HG03432 (cell line): ENCODE measurements around the gene PSMG2.
"Not testable (repeated sequence)": the region's sequence is repeated elsewhere in the genome, so short reads cannot be mapped to it uniquely, and the experiment has no call there.

Experiments used
- ATAC-seq: cut with Tn5 transposase; IDR thresholded peaks from one replicate; pipeline ENCODE4 v1.9.1; 2021; ENCODE audit warnings: mild to moderate bottlenecking, moderate library complexity; ENCODE audit not compliant: unreplicated experiment

The PSMG2 gene

DNA sequence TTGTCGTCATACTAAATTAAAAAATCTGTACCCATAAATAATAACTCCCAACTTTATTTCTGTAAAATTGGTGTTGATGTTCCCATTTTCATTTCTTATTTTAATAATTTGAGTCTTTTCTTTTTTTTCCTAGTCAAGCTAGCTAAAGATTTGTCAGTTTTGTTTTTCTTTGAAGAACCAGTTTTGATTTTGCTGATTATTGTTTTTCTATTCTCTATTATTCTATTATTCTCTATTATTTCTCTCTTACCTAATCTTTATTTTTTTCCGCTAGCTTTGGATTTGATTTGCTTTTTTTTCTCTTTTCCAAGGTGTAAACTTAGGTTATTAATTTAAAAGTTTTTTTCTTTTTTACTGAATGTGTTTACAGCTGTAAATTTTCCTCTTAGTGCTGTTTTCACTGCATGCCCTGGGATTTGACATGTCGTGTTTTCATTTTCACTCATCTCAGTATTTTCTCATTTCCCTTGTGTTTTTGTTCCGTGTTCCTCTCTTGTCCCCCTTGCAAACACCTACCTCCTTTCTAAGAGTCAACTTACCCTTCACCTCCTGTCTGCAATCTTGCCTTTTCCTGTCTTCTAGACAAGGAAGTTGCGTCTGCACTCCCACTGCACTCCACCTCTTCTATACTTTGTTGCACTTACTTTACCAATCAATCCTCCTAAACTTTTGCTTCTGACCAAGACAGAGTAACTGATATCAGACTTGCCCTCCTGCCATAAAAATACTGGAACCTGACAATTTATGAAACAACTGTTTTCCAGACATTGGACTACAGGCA, 18.8 kb downstream of the PSMG2 start:
- no peak for ATAC-seq

DNA sequence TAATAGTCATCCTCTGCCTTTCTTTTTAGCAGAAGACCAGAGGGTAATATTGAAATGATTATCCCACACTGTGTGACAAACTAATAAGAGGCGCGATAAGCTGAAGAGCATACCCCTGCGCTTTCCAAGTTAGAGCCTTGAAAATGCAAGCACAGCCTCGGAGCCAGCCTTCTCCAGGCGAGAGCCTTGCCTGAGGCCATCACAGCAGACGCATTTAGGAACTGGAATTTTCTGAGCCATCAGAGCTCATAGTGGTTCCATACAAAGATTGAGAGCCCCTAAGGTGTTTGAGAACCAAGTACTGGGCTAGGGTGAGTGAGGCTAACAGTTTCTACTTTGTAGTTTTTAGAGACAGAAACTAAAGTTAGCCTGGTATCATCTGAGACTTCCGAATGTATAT, 19.9 kb downstream of the PSMG2 start:
- no peak for ATAC-seq

DNA sequence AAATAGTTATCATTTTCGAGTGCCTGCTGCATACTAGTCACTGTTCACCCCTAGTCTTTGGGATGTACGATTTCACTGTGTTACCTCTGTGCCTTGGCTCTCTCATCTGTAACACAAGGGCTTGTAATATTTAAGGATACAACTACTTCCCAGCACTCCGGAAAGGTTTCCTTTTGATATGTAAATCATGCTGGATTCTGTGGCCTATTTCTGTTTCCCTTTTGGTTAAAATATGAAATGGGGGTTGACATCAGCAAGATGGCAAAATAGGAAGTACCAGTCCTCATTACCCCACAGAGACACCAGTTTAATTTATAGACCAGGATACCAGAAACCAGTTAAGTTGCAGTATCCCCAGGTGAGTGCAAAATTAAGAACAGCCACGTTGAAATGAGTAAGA, 23.5 kb downstream of the PSMG2 start:
- no peak for ATAC-seq

DNA sequence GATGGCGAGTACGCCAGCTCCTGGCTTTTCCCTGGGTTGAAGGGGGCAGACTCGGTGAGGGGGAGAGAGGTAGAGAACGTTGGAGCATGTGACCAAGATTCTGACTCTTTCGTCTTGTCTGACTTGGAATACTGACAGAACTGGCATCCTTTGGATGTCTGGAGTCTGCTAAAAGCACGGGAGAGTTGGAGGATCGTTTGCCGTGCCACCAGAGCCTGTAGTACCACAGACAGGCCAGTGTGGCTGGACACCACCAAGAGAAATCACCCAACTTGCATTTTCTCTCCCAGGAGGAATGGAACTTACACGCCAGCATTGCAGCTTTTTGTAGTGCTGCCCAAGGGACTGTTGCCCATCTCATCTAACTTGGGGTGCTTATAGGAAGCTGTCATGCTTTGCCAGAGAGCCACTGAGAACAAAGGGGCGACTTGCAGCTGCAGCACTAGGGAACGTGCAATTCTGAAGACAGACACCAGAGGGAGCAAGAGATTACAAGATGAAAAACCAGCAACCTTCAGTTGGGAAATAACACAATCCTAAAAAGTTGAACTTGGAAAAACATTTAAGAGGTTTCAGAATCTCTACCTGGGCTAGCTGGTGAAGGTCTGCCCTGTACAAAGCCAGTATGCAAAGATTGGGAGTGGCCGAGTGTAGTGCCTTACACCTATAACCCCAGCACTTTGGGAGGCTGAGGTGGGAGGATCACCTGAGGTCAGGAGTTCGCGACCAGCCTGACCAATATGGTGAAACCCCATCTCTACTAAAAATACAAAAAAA, 24.1 kb downstream of the PSMG2 start:
- ATAC-seq = no peak

DNA sequence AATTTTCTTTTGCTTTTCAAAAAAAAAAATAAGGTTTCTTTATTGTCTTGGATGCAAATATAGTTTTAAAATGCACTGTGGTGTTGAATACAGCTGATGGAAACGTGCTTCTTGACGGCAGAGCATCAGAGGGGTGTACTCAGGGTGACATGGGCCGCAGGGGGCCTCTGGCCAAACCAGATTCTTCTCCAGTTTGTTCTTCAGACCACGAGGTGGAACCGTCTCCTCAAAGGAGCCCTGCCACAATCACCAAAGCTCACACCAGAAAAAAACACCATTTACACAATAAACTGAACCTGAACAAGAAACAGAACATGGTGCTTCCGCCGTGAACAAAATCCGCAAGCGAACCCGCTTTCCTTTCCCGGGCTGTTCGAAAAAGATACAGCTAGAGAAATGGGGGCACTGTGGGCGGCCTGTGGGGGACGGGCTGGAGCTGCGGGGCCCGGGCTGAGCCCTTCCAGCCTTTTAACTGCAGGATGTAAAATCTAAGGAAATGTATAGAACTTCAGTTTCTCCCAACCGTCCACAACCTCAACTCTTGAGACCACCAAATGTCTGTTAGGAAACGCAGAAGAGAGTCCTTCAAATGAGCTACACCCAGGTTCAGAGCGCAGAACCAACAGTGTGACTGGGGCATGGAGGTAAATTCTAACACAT, 34.5 kb downstream of the PSMG2 start:
- no peak for ATAC-seq

DNA sequence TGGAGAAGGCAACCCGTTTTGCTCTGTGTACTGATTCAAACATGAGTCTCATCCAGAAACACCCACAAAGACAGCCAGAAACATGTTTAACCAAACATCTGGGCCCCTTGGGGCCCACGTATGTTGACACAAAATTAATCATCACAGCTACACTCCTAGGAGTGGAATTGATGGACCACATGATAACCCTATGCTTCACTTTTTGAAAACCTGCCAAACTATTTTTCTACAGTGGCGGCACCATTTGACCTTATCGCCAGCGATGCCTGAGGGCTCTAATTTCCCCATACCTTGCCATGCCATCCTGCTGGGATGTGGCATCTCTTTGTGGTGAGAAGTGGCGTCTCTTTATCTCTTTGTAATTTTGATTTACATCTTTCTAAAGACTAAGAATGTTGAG, 38.5 kb downstream of the PSMG2 start:
- no peak for ATAC-seq

DNA sequence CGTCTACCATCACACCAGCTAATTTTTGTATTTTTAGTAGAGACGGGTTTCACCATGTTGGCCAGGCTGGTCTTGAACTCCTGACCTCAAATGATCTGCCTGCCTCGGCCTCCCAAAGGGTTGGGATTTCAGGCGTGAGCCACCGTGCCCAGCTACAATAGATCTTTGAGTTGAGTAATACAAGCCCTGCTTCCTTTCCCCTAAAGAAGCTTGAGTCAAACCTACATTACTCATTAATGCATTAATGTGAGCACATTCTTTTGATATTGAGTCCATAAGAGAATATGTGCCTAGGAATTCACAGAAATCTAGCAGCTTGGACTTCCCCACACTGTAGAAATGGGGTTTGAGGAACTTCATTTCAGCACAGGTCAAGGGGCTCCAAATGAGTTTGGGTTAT, 39.6 kb downstream of the PSMG2 start:
- no peak for ATAC-seq

DNA sequence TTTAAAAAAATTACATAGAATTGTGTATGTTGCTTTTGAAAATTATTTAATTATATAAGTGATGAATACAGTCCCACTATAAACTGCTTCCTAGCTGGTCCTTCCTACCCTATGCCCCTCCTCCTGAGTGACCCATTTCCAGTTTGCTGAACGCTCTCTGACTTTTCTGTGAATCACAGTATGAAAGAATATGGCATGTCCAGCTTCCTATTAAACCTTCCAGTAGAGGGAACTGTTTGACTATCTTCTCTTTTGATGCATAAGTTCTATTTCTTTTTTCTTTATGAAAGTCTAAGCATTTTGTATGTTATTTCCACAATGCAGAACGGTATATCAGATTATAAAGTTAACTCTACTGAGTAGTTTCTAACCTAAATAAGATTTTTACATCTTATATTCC, 41.3 kb downstream of the PSMG2 start:
- no peak for ATAC-seq

DNA sequence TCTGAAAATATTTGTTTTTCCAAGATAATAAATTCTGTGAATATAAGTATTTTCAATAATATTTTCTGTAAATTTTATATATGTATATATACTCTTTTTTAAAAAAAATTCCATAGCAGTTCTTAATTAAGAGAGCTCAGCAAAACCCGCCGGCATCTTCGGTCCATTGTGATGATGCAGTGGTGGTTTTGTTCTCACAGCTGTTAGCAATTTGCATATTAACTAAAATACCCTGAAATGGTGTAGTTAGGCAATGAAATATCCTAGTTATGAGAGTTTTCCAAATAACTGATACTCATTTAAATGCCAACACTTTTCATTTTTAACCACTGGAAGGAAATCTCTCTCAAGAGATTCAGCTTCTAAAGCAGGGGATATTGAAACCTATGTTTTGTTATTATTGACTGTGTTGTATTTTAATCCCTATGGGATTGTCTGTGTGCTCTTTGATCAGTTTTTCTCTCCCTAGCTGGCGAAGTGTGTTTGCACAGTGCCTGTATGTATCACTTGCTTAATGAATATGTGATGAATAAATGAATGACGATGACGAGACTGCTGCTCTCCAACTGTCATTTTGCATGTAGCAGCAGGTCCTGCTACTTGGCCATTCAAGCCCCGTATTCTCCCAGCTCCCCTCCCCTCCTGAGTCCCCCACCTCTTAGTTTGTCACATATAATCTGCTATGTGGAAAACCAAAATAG, 42.4 kb downstream of the PSMG2 start:
- no peak for ATAC-seq

DNA sequence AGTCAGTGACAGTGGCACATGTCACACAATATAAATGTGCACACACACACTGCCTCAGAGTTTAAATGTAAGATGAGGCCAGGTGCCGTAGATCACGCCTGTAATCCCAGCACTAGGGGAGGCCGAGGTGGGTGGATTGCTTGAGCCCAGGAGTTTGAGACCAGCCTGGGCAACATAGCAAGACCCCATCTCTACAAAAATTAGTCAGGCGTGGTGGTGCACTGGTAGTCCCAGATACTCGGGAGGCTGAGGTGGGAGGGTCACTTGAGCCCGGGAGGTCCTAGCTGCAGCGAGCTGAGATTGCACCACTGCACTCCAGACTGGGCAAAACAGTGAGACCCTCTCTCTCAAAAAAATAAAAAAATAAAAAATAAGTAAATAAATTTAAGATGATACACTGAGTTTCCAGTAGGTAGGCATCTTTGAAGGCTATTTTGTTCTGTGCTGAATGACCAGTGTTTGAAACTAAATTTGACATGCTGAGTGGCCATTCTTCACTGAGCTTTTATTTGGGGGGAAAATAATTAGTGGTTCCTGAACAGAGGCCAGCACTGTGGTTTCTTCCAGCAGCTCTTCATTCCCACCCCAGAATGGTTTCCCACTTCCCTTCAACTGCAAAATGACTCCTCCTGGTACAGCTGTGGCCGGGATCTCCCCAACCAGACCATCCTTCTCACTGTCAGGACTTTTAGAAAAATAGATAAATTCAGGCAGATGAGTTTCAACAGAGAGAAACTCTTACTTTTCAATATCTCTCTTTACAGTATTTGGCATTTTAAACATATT, 44.9 kb downstream of the PSMG2 start:
- no peak for ATAC-seq

DNA sequence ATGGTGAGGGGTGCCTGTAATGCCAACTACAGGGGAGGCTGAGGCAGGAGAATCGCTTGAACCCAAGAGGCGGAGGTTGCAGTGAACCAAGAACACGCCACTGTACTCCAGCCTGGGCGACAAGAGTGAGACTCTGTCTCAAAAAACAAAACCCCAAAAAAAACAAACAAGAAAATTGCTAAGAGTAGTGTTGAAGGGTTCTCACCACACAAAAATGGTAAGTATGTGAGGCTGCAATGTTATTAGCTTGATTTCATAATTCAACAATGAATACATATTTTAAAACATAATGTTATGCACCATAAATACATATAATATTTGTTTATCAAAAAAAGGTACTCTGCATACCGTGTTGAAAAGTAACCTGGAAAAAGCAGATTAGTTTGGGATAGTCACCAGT, 45.8 kb downstream of the PSMG2 start:
- no peak for ATAC-seq

DNA sequence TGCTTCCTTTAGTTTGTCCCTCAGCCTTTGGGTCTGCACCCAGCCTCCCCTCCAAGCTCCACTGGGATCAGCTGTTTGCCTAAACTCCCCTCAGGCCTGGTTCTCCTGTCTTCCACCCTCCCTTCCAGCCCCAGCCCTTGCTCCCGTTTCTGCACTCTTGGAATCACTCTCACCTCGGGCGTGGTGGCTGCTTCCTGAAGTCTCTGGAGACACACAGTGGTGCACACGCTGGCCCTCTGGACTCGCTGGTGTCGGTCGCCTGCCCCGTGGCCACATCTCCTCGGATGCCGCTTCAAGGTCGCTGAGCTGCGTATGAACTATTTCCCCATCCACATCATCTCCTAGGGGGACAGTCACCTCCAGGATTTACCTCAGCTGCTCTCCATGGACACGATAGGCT, 46.3 kb downstream of the PSMG2 start:
- no peak for ATAC-seq

DNA sequence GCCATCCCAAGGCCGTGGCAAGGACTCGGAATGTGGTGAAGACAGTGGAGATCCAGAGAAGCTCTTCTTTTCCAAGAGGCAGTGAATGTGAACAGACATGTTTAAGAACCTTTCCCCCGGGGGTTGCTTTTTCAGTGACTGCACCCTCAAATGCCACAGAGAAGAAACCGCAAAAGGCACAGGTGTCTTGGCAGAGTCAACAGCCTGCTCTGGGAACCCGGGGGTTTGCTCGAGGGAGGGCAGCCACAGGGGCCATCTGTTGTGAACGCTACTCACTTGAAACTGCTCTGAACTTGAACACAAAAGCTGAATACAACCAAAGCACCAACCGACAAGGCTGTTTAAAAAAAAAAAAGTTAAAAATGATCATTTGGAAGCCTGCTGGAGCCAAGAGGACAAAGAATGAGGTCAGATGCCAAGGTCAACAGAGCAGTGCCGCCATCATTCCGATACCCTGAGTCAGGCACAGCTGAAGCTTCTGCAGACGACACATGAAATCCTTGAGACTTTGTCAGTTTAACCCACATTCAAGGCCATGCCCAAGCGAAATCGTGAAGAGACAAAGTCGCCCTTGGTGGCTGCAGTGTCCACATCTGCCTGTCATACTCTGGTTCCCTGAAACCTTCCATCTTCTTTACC, 47.4 kb downstream of the PSMG2 start:
- ATAC-seq = no peak

DNA sequence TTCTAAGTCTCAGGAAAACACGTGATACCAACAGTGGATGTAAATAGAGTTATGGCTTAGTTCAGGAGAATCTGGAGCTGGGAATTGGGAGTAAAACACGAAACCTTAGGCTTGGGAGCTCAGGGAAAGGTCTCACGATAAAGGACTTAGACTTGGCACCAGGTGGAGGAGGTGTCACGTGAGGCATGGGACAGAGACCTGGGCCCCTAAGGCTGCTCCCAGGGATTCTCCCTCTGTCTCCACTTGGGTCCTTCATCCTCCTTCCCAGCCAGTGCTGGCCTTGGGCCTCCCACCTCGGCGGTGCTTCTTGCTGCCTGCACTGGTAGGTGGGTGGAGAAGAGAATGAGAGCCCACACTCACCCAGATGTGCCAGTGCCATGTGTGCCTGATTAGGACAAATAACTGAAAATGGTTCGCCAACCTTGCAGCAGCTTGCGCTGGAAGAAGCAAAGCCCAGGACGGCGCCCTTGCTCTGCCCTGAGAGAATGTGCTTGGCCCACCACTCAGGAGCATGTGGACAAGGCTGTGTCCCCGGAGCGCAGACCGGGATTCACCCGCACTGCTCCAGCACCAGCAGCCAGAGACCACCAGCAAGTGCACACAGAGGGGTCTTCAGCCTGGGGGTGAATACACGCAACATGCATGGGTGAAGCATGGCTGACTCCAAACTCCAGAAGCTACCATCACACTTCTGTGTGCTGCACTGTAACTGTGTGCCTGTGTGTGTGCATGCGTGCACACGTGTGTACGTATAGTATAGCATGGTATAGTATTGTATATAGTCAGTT, 48.1 kb downstream of the PSMG2 start:
- ATAC-seq = no peak

DNA sequence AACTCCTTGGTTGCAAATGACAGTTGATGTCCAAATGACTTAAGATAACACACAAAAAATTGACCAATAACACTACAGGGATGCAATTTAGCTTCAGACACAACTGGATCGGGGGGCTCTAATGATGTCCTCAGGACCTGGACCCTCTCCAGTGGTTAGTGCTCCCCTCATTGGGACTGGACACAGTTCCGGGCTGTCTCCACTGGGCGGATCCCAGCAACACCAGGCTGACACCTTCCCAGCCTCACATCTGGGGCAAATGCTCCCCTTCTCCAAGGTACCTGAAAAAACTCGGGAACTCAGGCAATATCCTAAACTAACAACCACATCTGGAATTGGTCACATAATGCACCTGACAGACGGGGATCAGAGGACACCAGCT, 48.7 kb downstream of the PSMG2 start:
- ATAC-seq = no peak

DNA sequence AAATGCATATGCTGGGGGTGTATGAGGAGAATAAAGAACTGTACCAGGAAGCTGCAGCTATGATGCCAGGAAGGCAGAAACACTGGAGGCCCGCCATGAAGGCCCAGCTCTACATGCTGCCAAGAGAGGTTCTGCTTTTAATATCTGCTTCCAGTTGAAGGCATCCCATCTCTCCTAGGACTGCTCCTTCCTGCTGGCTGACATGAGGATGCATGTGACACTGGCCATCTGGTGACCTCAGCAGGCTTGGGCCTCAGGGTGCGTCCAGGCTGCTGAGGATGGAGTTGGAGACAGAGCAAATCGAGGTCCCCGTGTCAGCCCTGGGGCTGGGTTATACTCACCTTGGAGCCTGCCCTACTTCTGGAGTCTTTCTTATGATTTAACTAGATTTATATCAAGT, 49.0 kb downstream of the PSMG2 start:
- no peak for ATAC-seq

DNA sequence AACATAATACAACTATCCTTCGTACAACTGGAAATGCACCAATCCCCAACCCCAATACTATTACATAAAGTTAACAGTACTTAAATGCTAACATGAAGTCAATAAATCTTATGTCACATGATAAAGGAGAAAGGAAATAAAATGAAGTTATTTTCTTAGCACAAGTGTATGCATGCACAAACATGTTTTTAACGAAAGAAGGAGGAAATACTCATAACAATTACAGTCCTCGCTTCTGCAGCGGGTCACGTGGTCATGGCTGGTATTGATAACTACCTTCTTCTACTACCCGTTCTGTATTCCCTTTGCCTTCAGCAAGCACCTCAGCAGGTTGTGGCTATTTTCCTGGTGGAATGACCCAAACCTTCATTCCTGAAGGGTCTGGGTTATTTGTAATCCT, 51.7 kb downstream of the PSMG2 start:
- ATAC-seq = no peak

DNA sequence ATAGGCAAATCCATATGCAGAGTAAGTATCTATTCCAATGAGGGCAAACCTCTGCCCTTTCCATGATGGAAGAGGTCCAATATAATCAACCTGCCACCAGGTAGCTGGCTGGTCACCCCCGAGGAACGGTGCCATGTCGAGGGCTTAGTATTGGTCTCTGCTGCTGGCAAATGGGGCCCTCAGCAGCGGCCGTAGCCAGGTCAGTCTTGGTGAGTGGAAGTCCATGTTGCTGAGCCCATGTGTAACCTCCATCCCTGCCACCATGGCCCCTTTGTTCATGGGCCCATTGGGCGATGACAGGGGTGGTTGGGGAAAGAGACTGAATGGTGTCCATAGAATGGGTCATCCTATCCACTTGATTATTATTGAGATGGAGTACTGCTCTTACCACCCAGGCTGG, 52.8 kb downstream of the PSMG2 start:
- not testable (repeated sequence) for ATAC-seq

DNA sequence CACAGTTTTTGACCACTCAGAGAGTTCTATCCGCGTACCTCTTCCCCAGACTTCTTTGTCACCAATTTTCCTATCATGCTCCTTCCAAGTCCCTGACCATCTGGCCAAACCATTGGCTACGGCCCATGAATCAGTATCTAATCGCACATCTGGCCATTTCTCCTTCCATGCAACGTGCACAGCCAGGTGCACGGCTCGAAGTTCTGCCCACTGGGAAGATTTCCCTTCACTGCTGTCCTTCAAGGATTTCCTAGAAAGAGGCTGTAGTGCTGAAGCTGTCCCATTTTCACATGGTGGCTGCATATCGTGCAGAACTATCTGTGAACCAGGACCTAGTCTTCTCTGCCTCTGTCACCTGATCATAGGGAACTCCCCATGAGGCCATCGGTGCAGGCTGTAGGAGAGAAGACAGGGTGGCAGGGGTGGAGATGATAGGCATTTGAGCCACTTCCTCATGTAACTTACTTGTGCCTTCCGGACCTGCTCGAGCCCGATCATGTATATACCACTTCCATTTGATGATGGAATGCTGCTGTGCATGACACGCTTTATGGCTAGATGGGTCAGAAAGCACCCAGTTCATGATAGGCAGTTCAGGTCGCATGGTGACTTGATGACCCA, 53.9 kb downstream of the PSMG2 start:
- ATAC-seq = not testable (repeated sequence)
